ENCODE results near the gene ATAD5.
"Not testable (repeated sequence)": the region's sequence is repeated elsewhere in the genome, so short reads cannot be mapped to it uniquely, and the experiment has no call there.

Gene ATAD5

DNA sequence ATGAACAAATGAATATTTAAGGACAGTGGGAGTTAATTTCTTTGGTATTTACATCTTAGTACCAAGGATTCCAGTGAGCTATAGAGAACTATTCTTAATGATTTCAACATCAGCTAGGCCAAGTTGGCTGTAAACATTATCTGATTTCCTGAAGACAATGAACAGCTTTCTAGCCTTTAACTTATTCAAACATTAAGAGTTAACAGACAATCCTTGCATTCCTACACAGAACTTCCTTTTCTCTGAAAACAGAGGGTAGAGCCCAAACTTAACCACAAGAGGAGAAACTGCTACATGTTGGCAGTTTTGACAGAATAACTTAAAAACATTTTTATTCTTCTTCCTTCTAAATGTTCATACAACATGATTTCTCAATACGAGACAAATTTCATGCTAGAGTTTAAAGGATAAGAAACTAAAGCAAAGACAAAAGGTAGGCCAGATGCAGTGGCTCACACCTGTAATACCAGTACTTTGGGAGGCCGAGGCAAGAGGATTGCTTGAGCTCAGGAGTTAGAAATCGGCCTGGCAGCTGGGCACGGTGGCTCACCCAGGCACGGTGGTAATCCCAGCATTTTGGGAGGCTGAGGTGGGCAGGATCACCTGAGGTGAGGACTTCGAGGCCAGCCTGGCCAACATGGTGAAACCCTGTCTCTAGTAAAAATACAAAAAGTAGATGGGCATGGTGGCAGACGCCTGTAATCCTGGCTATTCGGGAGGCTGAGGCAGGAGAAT, 11.6 kb upstream of the ATAD5 start:
- no peaks in the 10 kb centered on the region for H3K27me3 ChIP-seq (ENCODE audit: insufficient read depth, low read depth, severe bottlenecking)
- H3K36me3 ChIP-seq, result no peaks in the 10 kb centered on the region; the same call in 1 of the 2 replicates
- H3K4me3 ChIP-seq (ENCODE audit: low read depth, low read length), result no peak overlapping the region
- TF ChIP-seq, protein P1, sequence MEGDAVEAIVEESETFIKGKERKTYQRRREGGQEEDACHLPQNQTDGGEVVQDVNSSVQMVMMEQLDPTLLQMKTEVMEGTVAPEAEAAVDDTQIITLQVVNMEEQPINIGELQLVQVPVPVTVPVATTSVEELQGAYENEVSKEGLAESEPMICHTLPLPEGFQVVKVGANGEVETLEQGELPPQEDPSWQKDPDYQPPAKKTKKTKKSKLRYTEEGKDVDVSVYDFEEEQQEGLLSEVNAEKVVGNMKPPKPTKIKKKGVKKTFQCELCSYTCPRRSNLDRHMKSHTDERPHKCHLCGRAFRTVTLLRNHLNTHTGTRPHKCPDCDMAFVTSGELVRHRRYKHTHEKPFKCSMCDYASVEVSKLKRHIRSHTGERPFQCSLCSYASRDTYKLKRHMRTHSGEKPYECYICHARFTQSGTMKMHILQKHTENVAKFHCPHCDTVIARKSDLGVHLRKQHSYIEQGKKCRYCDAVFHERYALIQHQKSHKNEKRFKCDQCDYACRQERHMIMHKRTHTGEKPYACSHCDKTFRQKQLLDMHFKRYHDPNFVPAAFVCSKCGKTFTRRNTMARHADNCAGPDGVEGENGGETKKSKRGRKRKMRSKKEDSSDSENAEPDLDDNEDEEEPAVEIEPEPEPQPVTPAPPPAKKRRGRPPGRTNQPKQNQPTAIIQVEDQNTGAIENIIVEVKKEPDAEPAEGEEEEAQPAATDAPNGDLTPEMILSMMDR (IDR thresholded peaks at IDR 0.05; ENCODE audit: low read depth, low read length), result no peak
- H3K27ac ChIP-seq, result no peak overlapping the region
- no peaks in the 10 kb centered on the region for H3K9me3 ChIP-seq (ENCODE audit: severe bottlenecking)
- no peak for DNase-seq

DNA sequence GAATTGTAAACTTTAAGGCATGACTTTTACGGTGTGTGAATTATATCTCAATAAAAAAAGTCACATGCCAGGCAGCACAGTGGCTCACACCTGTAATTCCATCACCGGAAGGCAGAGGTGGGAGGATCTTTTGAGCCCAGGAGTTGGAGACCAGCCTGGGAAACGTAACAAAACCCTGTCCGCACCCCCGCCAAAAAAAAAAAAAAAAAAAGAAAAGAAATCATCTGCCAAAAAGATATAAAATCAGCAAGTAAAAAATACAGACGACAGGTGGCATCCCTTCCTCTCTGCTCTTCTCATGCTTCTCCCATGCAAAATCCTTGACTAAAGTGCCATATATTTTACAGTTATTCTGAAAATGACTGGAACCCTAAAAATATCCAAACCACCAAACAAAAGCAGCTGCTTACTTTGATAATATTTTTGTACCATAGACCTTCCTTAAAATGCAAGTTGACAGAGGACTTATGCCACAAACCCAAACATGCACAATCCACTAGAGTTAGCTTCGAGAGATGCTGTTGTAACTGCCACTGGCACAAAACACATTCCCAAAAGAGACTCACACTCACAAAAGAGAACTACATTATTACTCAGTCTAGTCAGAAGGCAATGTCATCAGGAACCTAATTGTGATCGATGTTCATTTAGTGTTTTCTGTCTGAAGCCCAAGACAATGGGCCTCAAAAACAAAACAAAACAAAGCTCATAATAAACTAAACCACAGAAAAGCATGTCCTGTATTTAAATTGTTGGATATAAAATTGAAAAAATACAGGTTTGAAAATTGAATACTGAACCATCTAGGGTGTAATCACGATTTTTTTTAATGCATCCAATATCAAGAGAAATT, 9.7 kb upstream of the ATAD5 start:
- Histone ChIP-seq H3K9me3 (ENCODE audit: severe bottlenecking) (no peaks in the 10 kb centered on the region), H3K36me3 (no peaks in the 10 kb centered on the region; the same call in 1 of the 2 replicates), H3K4me3 (ENCODE audit: low read depth, low read length) (no peak overlapping the region), H3K27ac (no peak overlapping the region), H3K27me3 (ENCODE audit: insufficient read depth, low read depth, severe bottlenecking) (no peaks in the 10 kb centered on the region)
- TF ChIP-seq, protein P1 (IDR thresholded peaks at IDR 0.05; ENCODE audit: low read depth, low read length), result no peak
- no peak for DNase-seq

DNA sequence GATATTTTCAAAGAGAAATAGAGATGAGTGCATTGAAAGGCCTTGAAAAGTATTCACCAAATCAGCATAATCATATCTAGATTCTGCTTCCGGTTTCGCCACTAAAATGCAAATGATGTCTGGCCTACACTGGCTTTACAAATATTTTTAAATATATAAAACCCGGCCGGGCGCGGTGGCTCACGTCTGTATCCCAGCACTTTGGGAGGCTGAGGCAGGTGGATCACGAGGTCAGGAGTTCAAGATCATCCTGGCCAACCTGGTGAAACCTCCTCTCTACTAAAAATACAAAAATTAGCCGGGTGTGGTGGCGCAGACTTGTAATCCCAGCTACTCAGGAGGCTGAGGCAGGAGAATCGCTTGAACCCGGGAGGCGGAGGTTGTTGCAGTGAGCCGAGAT, 8.8 kb upstream of the ATAD5 start:
- DNase-seq; H3K27me3 ChIP-seq (ENCODE audit: insufficient read depth, low read depth, severe bottlenecking); H3K27ac ChIP-seq; H3K9me3 ChIP-seq (ENCODE audit: severe bottlenecking); H3K36me3 ChIP-seq; H3K4me3 ChIP-seq (ENCODE audit: low read depth, low read length): not testable (repeated sequence)

DNA sequence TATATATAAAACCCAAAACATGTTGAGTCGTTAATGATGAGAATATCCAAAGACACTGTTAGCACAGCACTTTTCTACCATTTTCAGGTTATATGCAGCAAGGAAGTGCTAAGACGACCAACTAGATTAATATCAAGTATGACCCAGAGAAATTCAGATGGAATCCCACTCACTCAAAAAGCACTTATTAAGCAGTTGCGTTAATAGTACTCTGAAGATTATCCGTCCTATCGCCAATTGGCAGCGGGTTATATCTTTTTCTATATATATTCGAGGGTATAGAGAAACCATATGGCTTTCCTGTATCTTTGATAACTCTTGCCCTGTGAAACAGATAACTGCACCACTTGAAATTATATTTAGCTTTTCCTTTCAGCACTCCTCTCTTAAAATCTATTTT, 8.3 kb upstream of the ATAD5 start:
- H3K27me3 ChIP-seq (ENCODE audit: insufficient read depth, low read depth, severe bottlenecking), result no peaks in the 10 kb centered on the region
- no peaks in the 10 kb centered on the region for H3K9me3 ChIP-seq (ENCODE audit: severe bottlenecking)
- TF ChIP-seq, protein P1 (IDR thresholded peaks at IDR 0.05; ENCODE audit: low read depth, low read length), result no peak
- no peak for DNase-seq
- no peaks in the 10 kb centered on the region; the same call in 1 of the 2 replicates for H3K36me3 ChIP-seq
- peak overlapping the region; percentile 92 for H3K27ac ChIP-seq
- H3K4me3 ChIP-seq (ENCODE audit: low read depth, low read length), result peak overlapping the region; percentile 65

DNA sequence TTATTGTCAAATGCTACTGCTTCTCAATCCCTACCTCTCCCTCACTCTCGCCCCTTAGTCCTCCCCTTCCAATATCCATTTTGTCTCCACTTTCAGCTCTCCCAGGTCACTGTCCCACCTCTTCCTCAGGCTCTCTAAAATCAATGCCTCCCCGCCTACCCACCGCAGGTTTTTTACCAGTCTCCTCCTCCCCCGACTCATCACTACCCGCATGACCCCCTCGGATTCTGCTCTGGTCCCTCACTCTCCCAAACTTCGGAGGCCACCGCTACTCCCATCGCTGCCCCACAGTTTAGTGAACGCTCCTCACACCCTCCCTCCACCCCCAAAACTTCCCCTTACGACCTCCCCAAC, 7.8 kb upstream of the ATAD5 start:
- Histone ChIP-seq H3K36me3 (no peaks in the 10 kb centered on the region; the same call in 1 of the 2 replicates), H3K27ac (peak overlapping the region; percentile 92), H3K9me3 (ENCODE audit: severe bottlenecking) (no peaks in the 10 kb centered on the region), H3K27me3 (ENCODE audit: insufficient read depth, low read depth, severe bottlenecking) (no peaks in the 10 kb centered on the region), H3K4me3 (ENCODE audit: low read depth, low read length) (peak overlapping the region; percentile 65)
- no peak for DNase-seq
- TF ChIP-seq, protein P1 (IDR thresholded peaks at IDR 0.05; ENCODE audit: low read depth, low read length), result no peak

DNA sequence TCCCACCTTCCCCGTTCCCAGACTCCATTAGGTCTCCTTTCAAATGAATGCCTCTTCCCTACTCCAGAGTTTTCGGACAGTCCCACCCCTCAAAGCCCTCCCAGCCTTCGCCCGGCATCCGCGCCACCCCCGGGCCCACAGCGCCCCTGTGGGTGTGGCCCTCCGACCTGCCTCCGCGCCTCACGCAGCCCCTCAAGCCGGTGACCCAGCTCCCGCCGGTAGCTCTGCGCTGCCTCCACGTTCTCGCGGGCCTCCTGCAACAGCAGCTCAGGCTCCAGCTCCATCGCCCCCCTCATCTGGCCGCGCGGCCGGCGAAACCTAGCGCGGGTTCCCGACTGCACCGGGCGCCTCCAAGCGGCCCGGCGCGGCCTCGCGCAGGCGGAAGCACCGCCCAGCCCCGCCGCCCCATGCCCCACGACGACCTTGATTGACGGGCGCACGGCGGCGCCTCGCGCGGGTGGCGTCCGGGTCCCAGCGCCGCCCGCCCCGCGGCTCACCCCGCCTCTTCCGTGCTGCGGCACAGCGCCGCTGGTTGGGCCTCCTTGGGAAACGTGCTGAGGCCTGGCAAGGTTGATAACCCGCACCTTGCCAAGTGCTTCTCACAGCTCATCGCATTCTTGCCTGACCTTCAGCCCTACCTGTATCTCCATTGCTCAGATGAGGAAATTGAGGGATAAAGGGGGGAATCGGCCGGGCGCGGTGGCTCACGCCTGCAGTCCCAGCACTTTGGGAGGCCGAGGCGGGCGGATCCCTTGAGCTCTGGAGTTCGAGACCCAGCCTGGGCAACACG, 7.2 kb upstream of the ATAD5 start, which contains the start of gene CRLF3:
TSS of gene CRLF3 (minus strand) at position 337 of the 790 bp plus-strand sequence. CDS start at position 296, 41 bp downstream.
- Histone ChIP-seq H3K4me3 (ENCODE audit: low read depth, low read length) (peak within 1 kb of the TSS; percentile 65), H3K9me3 (ENCODE audit: severe bottlenecking) (no peaks in the 10 kb centered on the region), H3K27me3 (ENCODE audit: insufficient read depth, low read depth, severe bottlenecking) (no peaks in the 10 kb centered on the region), H3K36me3 (no peaks in the 10 kb centered on the region), H3K27ac (peak within 1 kb of the TSS; percentile 92)
- TF ChIP-seq, protein P1 (IDR thresholded peaks at IDR 0.05; ENCODE audit: low read depth, low read length), result peak; percentile 46
- DNase-seq, result peak; percentile 90

Data from WERI-Rb-1 (cell line).